Measurements from ENCODE around the gene RTTN.
"Not testable (repeated sequence)": the region's sequence is repeated elsewhere in the genome, so short reads cannot be mapped to it uniquely, and the experiment has no call there.

RTTN gene

DNA sequence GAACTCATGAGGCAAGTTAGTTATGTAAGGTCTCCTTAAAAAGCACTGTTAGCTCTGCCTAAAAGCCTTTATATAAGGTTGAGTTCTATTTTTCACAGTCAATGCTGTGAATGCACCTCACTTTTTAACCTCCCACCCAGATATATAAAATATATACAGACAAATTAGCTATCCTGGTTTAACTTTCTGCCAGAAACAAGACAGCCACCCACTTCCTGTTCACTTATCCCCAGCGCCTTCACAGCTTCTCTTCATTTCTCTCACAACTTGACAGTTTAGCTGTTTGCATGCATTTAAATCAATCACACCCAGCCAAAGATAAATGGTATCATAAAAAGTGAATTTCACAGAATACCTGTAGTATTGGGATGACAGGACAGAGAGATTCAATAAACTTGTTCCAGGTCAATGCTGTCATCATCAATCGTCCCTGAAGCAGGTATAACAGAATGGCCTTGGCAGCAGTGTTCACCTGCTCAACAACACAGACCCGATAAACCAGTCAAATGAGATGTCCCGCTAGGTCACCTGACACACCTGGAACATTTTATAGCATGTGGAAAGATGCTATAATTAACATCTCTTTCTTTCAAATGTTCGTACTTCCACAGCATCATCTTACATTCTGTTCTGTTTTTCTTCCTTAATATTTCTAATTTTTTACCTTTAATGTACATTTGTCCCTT, 55.7 kb downstream of the RTTN start:
- no peak for DNase-seq

DNA sequence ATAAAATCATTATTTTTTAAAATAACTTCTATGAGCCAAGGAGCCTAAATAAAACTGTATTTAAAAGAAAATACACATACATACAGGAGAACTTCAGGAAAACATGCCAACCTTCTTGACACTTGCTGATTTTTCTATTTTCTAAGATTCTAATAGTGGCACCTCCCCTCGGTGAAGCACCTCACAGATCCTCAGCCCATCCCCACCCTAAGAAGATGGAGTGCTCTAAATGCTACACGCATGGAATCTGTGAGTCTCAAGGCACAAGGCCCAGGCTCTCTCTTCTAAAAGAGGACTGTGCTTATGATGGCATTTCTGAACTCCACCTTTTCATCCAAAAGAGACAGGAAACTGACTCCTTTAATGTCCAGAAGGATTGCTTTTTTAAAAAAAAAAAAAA, 56.3 kb downstream of the RTTN start:
- DNase-seq, result no peak

DNA sequence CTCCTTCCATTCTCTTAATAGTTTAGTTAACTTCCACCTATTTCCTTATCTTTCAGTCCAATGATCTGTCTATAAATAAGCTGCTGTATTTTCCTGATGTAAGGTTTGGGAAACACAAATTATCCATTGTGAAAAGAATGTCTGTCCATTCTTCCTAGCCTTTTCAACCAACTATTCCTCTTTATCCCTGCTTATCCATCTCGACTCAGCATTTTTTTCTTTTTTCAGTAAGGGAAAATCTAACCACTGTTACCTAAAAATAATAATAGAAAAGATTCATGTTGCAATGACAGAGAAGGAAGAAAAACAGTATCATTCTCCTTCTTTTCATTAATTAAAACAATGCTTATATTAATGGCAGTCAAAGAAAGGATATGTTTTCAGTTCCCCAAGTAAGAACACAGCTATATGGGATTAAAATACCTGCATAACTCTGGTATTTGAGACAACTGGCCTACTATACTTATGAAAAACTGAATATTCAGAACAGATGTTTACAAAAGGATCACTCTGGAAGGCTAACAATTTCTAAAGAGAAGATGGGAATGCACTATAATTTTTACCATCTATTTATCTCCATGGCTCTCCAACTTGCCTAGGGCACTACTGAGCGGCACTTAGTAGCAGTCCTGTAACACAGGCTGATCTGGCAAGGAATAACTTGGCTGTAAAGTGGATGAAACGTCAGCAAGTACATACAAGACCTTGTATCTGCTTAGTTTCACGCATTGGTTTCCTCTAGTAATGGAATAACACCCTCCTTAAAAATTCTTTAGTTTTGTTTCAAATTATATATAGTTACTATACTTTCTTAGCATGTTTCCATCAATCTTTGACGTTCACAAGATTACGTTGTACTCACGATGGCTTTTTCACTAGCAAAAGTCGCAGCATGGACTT, 57.2 kb downstream of the RTTN start:
- DNase-seq, result no peak

DNA sequence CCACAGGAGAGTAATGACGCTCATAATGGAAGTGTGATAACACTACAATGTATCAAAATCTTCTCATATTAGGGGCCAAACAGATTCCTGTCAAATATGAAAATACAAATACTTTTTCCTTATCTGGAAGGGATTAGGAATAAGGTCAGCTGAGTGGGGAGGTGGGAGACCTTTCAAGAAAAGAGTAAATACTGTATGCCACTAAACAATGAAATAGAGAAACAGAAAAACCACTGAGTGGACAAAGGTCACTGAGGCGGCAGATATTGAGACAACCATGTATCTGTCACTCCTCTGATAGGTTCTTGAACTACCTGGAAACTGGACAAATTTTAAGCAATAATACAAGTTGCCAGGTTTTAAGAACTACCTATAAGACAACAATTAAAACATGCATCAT, 59.3 kb downstream of the RTTN start:
- no peak for DNase-seq

DNA sequence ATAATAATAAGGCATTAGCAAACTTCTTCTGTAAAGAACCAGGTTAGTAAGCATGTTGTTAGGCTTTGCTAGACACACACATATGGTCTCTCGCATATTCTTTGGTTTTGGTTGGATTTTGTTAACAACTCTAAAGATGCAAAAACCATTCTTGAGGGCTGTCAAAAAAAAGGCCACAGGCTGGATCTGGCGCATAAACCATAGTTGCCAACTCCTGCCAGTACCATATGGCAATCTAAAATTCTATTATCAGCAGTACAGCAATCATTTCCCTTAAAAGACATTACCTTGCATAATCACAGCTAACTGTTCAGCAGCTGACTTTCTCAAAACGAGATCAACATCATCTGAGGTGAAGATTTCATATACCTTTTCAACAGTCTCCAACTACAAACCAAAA, 63.5 kb downstream of the RTTN start:
- DNase-seq, result no peak

DNA sequence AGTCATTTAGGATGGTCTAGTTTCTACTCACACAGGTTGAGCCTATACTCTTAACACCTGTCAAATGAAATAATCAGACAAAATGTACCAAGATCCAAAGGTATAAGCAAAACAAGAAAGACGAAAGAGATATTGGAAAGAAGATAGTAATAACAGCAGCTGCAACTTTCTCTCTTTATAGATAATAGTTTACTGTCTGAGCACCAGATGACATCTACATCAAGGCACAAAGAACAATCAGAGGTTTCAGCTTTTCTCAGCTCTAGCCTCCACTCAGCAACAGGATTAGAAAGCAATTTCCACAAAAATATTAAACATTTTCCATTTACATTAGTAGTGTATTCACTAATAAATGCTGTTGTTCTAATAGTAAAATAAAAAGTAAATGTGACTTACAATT, 66.3 kb downstream of the RTTN start:
- DNase-seq, result no peak

DNA sequence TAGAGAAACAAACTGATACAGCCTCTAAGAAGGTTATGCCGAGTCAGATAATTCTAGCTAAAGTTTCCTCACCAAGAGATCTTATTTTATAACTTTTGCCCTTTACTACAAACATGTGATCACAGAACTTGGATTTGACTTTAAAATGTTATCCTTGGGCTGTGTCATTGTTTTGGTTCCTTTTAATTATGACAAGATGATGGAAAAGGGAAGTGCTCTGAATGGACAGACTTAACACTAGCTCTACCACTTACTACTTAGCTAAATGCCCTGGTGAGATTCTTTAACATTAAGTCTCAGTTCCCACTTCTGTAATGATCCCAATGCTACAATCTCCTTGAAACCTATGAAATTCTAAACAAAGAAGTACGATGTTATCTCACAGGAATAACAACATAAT, 69.9 kb downstream of the RTTN start:
- DNase-seq, result no peak

DNA sequence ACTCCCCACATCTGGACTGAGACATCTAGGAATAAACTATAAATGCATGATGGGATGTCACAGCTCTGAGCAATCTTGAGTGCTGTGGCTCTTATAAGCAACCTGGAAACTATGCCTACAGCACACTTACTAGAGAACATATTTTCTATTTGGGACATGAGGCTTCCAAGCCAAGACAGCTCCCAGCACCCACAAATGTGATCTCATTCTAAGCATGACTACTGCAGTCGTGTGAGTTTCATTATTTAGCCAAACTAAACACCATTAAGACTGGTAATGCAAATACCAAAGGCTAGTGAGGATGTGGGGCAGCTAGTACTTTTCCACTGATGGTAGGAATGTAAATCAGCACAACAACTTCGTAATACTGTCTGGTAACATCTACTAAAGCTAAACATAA, 72.5 kb downstream of the RTTN start:
- no peak for DNase-seq

DNA sequence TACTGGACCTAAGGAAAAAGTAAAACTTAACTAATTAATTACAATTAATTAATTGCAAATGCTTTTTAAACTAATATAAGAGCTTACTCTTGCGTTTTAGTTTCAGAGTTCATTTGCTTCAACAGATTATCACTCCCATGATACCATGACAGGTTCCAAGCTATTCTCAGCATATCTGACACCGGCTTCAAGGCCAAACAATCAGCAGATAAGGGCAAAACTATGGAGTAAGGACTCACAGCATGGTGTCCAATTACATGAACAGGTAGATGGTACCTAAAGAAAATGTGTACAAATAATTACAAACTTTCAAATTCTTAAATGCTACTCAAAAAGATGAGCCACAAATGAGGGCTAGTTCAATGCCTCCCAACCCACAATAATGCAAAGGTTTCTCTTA, 77.2 kb downstream of the RTTN start:
- DNase-seq, result no peak

DNA sequence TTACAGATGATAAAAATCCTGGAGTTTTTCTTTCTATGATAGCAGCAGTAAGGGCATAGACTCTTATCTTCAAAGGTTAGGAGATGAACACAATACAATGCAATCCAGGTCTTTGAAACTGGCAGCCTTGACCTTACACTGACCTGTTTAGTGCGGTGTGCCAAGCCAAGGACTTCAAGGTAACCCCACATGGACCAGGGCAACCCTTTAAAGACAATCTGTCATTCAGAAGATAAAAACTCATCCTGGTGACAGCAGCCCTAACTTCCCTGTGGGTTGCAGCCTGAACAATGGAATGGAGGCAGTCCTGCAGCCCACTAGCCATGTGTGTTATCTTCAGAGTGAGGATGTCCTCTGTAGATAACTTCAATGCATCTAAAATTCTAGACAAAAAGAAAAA, 78.1 kb downstream of the RTTN start:
- DNase-seq, result no peak

DNA sequence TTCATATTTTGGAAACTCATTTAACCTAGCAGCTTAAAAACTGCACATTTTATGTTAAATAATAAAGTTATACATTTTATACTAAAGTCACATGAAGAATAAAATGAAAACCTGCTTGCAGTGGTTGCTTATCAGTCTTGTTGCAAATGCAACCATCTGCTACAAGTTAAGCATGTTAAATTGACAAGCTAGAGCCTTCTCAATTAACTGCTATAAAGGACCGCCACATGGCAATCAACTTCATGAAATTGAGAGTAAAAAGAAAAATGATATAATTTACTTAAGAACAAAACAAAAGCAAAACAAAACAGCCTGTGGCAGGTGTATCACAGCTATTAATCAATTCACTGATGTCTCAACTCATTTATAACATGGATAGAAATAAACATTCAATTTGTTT, 78.7 kb downstream of the RTTN start:
- no peak for DNase-seq

DNA sequence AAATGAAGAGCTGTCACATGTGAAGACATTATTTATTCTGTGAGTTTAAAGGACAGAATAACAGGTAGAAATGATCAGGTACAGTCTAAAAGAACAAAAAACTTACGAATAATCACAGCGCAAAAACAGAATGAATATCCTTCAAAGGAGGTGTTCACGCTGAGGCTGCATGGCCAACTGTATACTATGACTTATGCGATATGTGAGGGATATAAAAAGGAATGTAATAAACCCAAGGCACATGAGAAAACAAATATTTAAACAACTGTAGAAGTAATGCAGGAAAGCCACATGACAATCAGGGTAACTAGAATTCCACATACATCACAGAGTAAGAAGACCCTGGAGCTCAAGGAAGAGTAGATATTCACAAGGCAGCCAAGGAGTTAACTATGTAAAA, 81.3 kb downstream of the RTTN start:
- DNase-seq, result no peak

DNA sequence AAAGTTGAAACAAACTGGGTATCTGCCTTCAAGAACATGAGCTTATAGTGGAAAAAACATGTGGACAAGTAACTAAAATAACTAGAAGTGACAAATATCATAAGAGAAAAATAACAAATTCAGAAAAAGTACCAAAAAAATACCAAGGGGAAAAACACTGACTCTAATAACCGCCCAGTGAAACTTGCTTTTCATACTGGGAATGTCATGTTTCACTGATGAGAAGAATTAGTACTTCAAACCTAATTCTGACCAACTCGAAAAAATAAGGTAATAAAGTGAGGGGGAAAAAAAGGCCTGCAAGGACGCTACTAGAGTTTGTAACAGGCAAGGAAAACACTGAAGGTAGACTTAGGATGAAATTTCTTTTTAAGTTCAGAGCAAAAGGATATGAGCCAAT, 83.6 kb downstream of the RTTN start:
- DNase-seq, result no peak

DNA sequence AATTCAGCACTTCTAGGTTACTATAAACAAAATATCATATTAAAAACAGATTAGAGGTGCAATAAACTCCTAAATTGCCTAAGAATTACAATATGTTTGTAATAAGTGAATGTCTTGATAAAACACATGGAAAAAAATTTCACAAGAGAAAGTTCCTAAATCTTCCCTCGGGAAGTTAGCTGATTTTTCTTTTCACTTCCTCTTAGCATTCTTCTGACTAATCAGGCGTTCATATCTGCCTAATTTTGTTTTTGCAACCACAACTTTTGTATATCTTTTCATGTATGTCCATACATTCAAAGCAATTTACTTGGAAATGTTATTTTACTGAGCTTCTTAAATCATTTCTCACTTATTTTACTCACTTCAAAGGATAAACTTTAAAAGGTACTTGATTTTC, 88.5 kb downstream of the RTTN start:
- DNase-seq, result no peak

DNA sequence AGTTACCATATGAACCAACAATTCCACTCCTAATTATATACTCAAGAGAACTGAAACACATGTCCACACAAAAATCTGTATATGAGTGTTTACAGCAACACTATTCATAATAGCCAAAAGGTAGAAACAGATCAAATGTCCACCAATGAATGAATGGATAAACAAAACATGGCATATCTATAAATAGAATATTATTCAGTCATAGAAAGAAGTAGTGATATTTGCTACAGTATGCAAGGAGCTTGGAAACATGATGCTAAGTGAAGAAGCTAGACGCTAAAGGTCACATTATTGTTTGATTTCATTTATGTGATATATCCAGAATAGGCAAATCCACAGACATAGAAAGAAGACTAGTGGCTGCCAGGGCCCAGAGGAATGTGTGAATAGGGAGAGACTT, 92.0 kb downstream of the RTTN start:
- no peak for DNase-seq

DNA sequence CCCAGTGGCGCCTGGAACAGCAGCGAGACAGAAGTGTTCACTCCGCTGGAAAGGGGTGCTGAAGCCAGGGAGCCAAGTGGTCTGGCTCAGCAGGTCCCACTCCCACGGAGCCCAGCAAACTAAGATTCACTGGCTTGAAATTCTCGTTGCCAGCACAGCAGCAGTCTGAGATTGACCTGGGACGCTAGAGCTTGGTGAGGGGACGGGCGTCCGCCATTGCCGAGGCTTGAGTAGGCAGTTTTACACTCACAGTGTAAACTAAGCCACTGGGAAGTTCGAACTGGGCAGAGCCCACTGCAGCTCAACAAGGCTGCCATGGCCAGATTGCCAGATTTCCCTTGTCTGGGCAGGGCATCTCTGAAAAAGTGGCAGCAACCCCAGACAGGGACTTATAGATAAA, 94.8 kb downstream of the RTTN start:
- no peak for DNase-seq

DNA sequence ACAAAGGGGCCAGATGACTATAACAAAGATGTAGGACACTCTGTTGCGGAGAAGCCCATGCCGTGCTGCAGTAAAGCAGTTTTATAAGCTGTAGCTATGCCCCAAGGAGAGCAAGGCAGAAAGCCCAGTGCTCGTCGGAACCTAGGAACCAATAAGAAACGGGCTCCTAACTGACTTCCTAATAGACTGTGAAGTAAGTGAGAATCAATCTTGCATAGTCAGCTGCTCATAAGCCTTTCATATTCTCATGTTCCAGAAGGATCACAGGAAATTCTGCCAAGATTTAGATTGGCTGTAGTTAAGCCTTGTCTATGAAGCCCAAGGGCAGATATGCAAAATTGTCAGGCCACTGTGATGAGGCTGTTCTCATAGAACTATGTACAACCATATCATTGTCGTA, 98.4 kb downstream of the RTTN start:
- DNase-seq, result no peak

DNA sequence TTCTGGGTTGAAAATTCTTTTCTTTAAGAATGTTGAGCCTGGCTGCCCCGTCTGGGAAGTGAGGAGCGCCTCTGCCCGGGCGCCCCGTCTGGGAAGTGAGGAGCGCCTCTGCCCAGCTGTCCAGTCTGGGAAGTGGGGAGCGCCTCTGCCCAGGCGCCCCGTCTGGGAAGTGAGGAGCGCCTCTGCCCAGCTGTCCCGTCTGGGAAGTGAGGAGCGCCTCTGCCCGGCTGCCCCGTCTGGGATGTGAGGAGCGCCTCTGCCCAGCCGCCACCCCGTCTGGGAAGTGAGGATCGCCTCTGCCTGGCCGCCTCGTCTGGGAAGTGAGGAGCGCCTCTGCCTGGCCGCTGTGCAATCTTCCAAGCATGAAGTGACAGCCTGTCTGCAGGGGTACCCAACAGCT, 102.6 kb downstream of the RTTN start:
- DNase-seq, result not testable (repeated sequence)

DNA sequence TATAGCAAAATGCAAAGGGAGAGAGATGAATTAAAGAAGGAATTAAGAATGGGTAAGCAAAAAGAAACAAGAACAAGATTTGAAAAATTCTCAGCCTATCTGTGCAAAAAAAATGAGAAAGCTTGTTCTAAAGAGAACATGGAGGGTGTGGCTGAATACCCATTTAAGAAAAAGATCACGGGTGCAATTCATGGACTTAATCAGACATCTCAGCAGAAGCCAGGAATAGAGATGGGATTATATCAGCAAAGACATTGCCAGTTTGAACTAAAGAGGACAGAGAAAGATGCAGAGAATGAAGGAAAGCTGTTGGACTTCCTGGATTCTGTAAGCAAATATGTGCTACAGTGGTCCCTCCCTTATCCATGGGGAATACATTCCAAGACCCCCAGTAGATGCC, 115.6 kb downstream of the RTTN start:
- DNase-seq, result no peak

DNA sequence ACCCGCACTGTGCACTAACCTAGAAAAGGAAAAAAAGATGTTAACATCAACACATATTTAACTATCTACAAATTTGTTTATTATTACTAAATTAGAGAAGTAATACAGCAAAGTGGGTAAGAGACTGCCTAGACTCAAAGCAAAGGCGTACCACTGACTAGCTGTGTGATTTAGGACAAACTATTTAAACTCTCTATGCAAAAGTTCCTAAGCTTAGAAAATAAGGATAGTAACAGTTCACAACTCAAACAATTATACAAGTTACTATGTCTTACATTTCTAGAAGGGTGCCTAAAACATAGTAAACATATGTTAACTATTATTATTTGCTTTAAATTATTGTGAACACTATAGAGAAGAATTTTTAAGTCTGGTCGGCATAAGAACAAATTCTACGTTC, 119.4 kb downstream of the RTTN start:
- DNase-seq, result no peak

DNA sequence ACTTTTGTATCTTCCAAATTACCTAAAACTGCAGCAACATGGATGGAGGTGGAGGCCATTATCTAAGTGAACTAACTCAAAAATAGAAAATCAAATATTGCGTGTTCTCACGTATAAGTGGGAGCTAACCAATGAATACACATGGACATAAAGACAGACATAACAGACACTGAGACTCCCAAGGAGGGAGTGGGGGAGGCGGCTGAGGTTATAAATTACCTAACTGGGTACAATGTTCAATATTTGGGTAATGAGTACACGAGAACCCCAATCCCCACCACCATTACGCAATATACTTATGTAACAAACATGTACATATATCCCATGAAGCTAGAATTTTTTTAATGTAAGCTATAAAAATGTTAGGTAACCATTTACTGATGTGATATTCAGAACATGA, 119.8 kb downstream of the RTTN start:
- DNase-seq, result no peak

DNA sequence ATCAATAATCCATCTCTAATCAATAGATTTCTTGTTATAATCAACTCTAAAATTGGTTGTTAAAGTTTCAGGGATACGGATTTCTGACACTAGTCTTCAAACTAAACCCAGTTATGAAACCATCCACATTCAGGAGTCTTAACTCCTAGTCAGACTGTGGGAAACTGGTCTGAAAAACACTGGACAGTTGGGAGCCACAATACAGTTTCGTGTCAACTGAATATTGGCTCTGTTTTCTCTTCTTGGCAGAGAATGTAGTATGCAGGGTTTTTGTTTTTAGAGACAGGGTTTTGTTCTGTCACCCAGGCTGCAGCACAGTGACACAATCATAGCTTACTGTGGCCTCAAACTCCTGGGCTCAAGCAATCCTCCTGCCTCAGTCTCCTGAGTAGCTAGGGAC, 123.1 kb downstream of the RTTN start:
- DNase-seq, result no peak

DNA sequence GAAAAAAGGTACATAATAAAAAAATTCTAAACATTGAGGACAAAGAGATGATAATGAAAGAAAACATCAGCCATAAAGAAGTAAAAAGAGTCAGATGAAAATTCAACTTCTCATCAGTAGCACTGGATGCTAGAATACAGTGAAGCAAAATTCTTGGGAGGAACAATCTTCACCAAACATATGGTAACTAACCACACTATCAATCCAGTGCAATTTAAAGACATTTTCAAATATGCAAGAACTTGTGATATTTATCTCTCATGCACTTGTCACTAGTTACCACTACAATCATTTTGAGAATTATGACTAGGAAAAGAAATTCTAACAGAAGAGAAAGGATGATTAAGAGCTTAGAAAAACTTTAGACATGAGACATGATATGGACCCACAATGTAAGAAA, 127.4 kb downstream of the RTTN start:
- DNase-seq, result no peak

DNA sequence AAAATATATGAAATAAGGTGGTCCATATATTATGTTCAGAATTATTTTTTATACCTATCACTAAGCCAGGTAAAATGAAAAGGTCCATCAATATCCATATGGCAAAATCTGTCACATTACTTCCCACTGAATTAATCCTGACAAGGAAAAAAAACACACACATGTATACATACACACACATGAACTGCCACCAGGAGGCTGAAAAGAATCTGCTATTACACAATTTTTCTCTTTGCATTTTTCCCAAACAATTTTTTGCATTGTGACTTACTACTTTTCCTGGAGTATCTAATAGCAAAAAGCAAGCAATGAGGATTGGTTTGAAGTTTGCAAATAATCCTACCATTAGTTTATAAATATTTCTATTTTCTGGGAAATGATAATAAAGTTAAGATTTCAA, 129.6 kb downstream of the RTTN start:
- no peak for DNase-seq

DNA sequence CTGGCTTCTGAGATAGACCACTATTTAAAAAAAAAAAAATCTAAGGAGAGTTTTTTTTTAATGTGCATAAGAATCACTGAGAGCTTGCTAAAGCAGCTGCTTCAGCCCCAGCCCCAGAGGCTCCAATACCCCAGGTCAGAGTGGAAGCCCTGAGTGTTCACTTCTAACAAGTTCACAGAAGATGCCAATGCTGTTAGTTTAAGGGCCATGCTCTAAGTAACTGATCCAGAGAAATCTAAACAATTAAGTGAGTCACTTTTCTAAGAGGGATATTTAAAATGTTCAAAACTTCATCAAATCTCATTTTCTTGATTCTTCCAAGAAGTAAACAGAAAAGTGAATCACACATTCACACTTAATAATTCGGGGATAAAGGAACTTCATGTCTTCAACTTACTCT, 131.4 kb downstream of the RTTN start:
- DNase-seq, result no peak
